ENCODE data around the gene TSG101.

TSG101 gene, protein sequence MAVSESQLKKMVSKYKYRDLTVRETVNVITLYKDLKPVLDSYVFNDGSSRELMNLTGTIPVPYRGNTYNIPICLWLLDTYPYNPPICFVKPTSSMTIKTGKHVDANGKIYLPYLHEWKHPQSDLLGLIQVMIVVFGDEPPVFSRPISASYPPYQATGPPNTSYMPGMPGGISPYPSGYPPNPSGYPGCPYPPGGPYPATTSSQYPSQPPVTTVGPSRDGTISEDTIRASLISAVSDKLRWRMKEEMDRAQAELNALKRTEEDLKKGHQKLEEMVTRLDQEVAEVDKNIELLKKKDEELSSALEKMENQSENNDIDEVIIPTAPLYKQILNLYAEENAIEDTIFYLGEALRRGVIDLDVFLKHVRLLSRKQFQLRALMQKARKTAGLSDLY

DNA sequence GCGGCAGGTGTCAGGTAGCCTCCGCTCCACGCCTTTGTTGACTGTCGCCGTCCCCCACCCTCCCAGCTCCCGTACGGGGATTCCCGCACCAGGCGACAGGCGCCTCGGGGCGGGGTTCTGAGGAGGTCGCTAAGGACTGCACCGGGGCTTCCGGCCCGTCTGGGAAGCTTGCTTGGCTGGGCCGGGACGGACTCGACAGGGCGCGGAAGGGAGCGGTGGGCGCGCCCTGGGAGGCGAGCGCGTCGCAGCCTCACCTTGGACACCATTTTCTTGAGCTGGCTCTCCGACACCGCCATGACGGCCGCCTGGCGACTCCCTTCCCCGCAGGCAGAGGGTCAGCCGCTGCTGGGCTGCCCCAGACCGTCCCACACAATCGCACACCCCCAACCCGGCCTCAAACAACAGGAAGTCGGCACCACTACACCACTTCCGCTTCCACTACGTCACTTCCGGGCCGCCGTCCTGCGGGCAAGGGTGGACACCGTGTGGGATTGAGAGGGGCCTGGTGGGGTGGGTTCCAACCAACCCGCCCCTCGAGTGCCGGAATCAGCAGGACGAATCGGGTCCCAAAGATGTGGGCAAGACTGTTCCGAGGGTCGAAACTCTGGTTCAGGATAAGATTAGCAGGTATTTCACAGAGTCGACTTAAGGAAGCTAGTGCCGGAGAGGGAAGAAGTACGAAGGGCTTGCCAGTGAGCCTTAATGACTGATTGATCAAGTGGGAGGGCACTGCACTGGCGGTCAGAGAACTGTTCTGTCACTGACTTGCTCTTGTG is at the start of gene TSG101:
TSS of gene TSG101 (minus strand) at position 422 of the 776 bp plus-strand sequence. CDS start at position 296, 126 bp downstream.
- DNase-seq (ENCODE audit: low read depth in 1 of 2, low spot score in 1 of 2) = peak; percentile 92

DNA sequence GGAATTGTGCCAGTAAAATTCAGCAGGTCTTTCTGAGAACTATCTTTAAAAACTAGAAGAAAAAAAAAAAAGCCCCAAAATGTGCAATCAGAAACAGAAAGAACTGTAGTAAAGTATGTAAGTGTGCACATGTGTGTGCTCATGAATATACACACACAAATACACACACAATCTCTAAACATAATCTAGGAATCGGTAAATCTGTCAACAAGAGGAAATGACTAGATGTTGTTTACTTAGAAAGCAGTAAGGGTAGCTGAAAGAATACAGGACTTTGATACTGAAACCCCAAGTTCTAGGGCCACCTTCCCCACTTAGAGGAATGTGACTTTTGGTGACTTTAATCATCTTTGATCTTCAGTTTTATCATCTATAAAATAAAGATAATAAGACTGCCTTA is 48.6 kb upstream of the TSG101 start:
- no peak for DNase-seq (ENCODE audit: low read depth in 1 of 2, low spot score in 1 of 2)

DNA sequence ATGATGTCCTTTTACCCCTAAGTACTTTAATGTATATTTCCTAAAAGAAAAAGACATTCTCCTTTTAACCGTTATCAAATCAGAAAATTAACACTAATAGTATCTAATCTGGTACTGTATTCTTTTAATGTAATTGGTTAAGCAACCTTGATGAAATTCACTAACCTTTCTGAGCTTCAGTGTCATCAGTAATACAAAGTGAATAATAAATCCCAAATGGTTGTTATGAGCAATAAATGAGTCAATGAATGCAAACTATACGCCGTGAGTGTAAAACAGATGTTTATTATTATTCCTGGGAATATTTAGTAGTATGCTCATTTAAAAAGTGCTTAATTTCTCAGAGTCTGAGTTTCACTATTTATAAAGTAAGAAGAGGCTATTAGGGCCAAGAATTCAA is 40.3 kb upstream of the TSG101 start:
- DNase-seq (ENCODE audit: low read depth in 1 of 2, low spot score in 1 of 2) = no peak

DNA sequence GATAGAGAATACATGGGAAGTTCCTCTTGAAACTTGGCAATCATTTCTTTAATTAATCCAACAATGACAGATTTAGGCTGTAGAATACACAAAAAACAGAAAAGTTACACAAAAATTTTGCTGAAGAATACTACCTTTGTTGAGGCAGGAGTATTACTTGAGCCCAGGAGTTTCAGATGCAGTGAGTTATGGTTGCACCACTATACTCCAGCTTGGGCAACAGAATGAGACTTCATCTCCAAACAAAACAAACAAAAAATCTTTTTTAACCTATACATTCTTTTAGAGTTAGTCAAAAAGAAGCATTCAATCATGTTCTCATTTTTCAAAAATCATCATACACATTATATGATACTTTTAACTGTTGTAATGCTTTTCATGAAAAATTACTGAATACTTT is 39.7 kb upstream of the TSG101 start:
- no peak for DNase-seq (ENCODE audit: low read depth in 1 of 2, low spot score in 1 of 2)

DNA sequence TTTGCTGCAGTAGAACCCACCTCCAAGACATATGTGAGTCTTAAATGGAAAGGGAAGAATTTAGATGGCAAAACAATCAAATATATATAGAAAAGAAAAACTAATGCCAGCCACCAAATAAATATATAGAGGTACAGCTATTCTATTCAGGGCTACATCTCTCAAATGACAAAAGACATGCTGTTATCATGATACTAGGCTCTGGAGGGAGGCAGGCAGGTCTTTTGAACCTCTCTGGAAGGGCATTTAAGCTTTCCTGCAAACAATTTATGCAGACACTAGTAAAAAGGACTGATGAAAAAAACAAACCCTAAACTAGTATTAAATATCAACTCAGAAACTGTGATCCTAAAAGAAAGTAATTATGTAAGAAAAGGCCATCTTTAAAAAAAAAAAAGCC is 37.4 kb upstream of the TSG101 start:
- no peak for DNase-seq (ENCODE audit: low read depth in 1 of 2, low spot score in 1 of 2)

DNA sequence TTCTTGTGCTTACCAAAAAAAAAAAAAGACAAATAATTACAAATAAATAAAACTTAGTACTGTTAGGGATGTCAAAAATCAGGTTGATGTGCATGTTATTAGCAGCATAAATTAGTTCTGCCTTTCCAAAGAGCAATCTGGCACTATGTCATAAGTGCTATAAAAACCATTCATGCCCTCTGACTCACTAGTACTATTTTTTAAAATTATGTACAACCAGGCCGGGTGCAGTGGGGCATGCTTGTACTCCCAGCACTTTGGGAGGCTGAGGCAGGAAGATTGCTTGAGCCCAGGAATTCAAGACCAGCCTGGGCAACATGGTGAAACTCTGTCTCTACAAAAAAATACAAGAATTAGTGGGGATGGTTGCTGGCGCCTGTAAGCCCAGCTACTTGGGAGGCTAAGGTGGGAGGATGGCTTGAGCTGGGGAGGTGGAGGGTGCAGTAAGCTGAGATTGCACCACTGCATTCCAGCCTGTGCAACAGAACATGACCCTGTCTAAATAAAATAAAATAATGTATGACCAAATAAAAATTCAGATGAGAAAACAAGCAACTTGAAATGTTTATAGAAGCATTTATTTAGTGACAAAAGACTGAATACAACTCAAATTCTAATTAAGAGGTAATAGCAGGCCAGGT is 36.5 kb upstream of the TSG101 start:
- DNase-seq (ENCODE audit: low read depth in 1 of 2, low spot score in 1 of 2) = no peak

DNA sequence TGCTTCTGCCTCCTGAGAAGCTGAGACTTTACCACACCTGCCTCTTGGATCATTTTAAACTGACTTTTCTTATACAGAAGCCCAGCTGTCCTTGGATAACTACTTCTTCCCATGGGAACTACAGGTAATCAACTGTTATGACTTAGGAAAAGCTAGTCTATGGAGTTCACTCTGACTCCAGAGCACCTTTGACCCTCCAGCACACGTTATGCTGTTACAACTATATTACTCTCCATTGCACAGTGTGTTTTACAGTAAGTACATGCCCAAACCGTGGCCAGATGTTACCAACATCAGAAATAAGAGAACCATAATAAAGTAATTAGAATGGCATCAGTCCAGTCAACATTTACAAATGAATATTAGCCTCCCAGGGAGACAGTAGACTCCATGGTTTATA is 21.3 kb upstream of the TSG101 start:
- DNase-seq (ENCODE audit: low read depth in 1 of 2, low spot score in 1 of 2) = no peak

DNA sequence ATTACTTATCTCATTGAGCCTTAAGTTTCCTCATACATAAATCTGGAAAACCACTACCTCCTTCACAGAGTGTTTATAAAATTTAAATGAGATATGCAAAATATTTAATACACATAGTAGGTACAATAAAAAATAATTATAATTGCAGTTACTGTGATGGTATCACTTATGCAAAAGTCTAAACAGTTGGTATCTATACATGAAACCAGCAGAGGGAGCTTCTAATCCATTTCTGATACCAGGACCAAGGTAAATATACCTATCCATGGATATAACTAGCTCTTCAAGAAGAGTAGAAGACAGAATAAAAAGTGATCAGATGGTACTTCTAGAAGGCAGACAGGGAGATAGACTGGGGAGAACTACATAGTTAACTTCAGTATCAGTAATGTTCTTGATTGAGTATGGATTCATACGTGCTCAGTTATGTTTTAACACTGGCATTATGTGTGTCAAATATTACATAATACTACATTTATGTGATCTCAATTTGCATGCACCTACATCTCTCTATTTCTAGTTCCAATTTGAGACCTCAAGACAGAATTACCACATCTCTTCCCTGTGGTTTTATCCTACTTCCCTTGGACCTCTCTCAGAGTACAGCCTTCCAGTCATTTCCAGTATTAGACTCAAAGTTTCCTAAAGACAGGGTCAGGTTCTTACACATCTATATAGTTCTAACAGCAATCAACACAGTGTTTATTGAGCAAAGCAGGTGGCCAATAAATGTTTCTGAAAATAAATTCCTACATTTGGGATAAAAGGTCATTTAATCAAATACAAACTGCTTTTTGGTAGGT is 13.7 kb upstream of the TSG101 start:
- no peak for DNase-seq (ENCODE audit: low read depth in 1 of 2, low spot score in 1 of 2)

DNA sequence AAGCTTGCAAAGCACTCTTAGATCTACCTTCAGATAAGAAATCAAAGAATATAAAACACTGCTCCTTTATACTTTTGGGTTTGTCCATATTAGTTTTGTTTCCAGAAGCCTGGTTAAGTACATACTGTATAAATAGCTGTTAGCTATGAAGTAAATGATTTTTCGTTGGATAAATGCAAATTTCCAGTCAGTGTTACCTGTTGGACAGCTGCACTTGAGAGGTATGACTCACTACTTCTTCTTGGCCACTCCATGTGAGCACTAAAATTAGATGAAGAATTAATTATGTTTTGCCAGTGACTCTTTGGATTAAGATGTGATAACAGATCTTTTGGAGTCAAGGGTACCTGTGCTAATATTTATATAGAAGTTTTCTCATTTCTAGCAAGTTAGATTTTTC is 9.5 kb upstream of the TSG101 start:
- no peak for DNase-seq (ENCODE audit: low read depth in 1 of 2, low spot score in 1 of 2)

DNA sequence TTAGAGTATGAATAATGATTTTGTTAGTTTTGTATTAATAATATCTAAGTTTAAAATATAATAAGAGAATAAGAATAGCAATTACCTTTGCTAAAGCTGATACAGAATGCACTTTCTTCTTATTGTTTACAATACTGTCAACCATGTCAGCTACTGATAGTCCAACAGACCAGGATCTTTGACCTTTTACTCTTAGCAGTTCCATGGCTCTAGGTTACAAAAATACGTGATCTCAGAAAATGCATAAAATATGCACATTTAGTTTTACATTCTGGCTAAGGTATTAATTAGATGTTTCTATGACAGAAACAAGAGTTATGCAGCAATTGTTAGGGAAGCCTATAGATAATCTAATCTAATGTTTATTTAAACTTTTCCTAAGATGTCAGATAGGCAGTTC is 7.5 kb upstream of the TSG101 start:
- no peak for DNase-seq (ENCODE audit: low read depth in 1 of 2, low spot score in 1 of 2)

DNA sequence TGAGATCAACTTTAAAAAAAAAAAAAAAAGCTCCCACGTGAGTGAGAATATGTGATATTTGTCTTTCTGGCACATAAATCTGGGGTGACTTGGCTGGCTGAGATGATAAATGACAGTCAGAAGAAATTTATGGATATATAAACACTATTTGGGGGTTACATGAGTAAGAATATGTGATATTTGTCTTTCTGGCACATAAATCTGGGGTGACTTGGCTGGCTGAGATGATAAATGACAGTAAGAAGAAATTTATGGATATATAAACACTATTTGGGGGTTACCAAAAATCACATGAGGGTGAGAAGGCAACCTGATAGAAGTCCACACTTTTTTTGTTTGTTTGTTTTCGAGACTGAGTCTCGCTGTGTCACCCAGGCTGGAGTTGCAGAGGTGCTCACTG is 6.6 kb upstream of the TSG101 start:
- no peak for DNase-seq (ENCODE audit: low read depth in 1 of 2, low spot score in 1 of 2)

DNA sequence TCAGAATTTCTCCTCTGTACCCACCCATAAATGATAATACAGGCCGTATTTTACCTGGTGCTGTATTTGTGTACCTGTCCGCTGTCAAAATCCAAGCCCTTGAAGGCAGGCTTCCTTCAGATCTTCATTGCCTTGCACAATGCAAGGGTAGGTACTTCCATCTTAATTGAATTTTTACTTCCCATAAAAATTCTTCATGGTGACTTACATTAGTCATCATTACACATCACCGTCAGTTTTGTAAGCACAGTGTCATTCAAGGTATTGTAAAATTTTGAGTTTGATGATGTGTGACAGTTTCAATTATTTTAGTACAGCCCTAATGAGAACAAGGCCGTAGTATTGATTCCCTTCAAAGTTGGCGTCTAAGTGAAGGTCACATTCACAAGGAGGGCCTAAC is 770 bp upstream of the TSG101 start:
- no peak for DNase-seq (ENCODE audit: low read depth in 1 of 2, low spot score in 1 of 2)

DNA sequence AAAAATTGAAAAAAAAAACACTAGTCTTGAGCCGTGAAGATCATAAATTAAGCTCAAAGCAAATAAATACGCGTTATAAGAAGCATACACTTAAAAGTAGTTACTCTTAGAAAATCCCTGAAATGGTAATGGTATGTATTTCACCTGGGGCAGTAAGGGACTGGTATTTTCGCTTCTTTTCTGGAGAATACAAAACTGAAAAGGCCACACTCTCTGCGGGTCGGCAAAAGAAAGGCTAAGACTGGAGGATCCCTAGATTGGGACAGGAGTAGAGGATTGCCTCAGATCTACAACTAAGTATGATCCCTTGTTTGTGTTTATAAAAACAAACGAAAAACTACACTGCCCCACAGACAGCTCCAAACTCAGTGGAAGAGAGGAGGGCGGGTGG is 617 bp downstream of the TSG101 start:
- DNase-seq (ENCODE audit: low read depth in 1 of 2, low spot score in 1 of 2) = no peak

DNA sequence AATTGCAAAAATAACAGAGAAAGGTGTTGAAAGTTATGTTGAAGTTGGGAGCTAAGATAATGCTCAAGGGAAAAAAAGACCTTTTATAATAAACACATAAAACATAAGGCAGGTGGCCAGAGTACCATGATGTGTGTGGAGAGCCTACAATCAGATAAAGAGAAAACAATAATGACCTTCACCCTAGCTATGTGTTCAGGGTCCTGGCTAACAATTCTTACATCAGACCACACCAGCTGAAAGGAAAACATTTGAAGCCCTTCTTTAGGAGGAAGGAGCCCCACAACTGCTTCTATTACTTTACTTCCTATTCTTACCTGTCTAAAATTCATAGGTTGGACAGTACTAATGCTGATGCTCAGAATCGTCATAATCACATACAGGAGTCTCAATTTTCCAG is 2.5 kb downstream of the TSG101 start:
- no peak for DNase-seq (ENCODE audit: low read depth in 1 of 2, low spot score in 1 of 2)

DNA sequence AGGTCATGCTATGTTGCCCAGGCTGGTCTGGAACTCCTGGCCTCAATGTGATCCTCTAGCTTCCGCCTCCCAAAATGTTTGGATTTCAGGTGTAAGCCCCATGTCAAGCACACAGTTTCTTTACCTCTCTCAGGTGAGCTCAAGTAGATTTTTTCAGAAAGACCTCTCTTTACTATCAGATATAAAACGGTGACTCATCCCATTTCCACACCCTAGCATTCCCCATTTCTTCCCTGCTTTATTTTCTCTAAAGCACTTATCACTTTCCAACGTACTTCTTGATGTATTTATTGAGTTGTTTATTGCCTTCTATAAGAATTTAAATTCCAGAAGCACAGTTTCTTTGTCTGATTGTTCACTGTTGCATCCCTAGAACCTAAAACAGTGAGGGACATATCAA is 3.7 kb downstream of the TSG101 start:
- DNase-seq (ENCODE audit: low read depth in 1 of 2, low spot score in 1 of 2) = no peak

DNA sequence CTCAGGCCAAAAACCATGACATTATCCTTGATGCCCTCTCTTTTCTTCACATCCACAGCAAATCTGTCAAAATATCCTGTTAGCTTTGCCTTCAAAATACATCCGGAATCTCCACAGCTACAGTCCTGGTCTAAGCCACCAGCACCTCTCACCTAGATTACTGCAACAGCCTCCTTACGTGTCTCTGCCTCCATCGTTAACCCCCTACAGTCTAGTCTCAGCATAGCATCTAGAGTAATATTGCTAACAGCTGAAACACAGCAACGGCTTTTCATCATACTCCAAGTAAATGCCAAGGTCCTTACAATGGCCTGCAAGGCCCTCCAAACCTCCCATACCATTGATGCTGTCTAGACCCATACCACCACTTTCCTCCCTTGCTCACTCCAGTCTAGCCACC is 4.4 kb downstream of the TSG101 start:
- no peak for DNase-seq (ENCODE audit: low read depth in 1 of 2, low spot score in 1 of 2)

DNA sequence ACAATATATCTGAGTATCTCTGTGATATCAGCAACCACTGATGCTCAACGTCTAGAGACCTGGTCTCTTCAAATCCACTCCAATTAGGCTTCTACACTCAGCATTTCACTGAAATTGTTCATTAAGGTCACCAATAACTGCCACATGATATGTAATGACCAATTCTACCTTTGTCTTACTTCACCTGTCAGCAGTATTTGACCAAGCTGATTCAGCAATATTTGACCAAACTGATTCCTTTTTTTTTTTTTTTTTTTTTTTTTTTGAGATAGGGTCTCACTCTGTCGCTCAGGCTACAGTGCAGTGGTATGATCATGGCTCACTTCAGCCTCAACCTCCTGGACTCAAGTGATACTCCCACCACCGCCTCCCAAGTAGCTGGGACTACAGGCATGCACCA is 5.6 kb downstream of the TSG101 start:
- no peak for DNase-seq (ENCODE audit: low read depth in 1 of 2, low spot score in 1 of 2)

DNA sequence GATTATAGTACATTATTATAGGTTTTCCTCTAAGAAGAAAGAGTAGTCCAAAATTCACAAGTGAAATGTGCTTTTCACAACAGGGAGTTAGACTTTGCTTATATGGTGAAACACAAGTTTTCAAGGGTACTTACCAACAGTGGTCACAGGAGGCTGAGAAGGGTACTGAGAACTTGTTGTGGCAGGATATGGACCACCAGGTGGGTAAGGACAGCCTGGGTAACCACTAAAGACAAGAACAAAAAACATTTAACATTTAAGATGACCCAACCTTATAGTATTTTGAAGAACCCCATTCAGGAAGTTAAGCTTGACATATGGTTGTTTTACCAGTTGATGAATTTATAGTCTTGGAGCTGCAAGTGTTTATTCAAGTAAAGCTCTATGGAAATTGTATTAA is 24.4 kb downstream of the TSG101 start:
- DNase-seq (ENCODE audit: low read depth in 1 of 2, low spot score in 1 of 2) = no peak

DNA sequence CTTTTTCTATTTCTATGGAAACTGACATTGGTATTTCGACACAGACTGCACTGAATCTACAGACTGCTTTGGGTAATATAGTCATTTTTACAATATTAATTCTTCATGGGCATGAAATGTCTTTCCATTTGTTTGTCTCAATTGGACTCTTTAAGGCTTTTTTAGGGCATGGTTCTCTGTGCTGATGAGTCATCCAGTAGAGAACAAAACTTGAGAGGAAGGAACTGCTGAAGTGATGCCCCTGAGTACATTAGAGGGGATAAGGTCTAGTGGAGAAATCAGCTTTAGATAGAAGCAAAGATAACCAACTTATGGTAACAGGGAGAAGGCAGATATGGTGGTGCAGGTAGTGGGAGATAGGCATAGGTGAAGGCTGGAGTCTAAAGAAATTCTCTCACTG is 25.1 kb downstream of the TSG101 start:
- DNase-seq (ENCODE audit: low read depth in 1 of 2, low spot score in 1 of 2) = no peak

DNA sequence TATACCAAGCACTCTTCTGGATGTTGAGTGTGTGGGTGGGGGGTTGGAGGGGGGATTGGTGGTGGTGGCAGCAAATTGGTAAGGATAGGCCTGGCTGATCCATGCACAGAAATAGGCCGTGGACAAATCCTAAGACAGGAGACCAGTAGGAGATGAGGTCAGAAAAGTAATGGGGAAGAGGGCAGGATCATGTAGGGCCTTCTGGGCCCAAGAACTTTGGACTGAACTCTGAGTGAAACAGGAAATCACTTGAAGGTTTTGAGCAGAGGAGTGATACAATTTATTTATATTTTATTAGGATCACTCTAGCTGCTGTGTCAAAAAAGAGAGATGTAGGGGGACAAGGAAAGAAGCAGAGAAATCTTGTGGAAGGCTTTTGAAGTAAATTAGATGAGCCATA is 28.7 kb downstream of the TSG101 start:
- no peak for DNase-seq (ENCODE audit: low read depth in 1 of 2, low spot score in 1 of 2)

DNA sequence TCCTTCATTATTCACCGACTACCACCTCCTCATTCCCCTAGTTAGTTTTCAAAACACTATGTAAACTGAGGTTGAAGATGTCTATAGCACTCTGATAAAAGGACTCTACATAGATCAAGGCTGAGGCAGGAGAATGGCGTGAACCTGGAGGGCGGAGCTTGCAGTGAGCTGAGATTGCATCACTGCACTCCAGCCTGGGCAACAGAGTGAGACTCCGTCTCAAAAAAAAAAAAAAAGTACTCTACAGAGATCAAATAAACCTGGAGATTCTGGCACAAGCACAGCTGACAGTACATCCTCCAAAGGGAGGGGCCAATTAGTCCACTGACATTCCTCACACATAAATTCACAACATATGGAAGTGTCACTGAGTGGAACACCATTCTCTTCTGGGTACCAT is 31.0 kb downstream of the TSG101 start:
- no peak for DNase-seq (ENCODE audit: low read depth in 1 of 2, low spot score in 1 of 2)
